Astrocyte (in vitro differentiated cells and primary cell): ENCODE measurements around the gene FAM107B. TPM values are rescaled to one million over a fixed set of nuclear protein-coding genes. Genes with fewer than 3 reads are reported as not detected.

Experiments
- DNase-seq: peaks from one replicate; pipeline ENCODE4 v3.0.0-alpha.2; 2010; ENCODE audit warnings: low read depth
- FAIRE-seq: peaks from 2 replicates; lab custom pipeline; 2011; peaks lifted over from hg19 to GRCh38; lab: Jason Lieb, UNC
- H2AFZ ChIP-seq: 2 replicates; pipeline ENCODE4 v1.6.0; 2012; ENCODE audit warnings: low read depth, low read length, inconsistent platforms
- H3K27ac ChIP-seq: 2 replicates; pipeline ENCODE4 v1.5.1; 2011; ENCODE audit warnings: low read depth, low read length, inconsistent platforms
- H3K27me3 ChIP-seq: 2 replicates; pipeline ENCODE4 v1.6.0; 2011; ENCODE audit warnings: low read length, inconsistent platforms; ENCODE audit not compliant: insufficient read depth
- H3K36me3 ChIP-seq: 2 replicates; pipeline ENCODE4 v1.5.1; 2011; ENCODE audit warnings: low read length, inconsistent platforms; ENCODE audit not compliant: insufficient read depth
- H3K4me1 ChIP-seq: 2 replicates; pipeline ENCODE4 v1.5.1; 2011; ENCODE audit warnings: low read length, inconsistent platforms; ENCODE audit not compliant: insufficient read depth
- H3K4me2 ChIP-seq: 2 replicates; pipeline ENCODE4 v1.6.0; 2012; ENCODE audit warnings: low read length, inconsistent platforms
- H3K4me3 ChIP-seq: 2 replicates; pipeline ENCODE4 v1.5.1; 2011; ENCODE audit warnings: low read depth, mild to moderate bottlenecking, low read length, inconsistent platforms; ENCODE audit not compliant: insufficient read depth
- H3K79me2 ChIP-seq: 2 replicates; pipeline ENCODE4 v1.6.0; 2012; ENCODE audit warnings: mild to moderate bottlenecking, low read length, inconsistent platforms; ENCODE audit not compliant: insufficient read depth
- H3K9ac ChIP-seq: 2 replicates; pipeline ENCODE4 v1.6.0; 2012; ENCODE audit warnings: mild to moderate bottlenecking, low read length, inconsistent platforms
- H3K9me3 ChIP-seq: 2 replicates; pipeline ENCODE4 v1.5.1; 2012; ENCODE audit warnings: low read depth, mild to moderate bottlenecking, low read length, inconsistent platforms; ENCODE audit not compliant: insufficient read depth
- H4K20me1 ChIP-seq: 2 replicates; pipeline ENCODE4 v1.6.0; 2012; ENCODE audit warnings: low read length, inconsistent platforms; ENCODE audit not compliant: insufficient read depth
- H3K27ac Mint-ChIP-seq: one replicate; pipeline ENCODE4 v1.8.0; 2021; ENCODE audit warnings: mild to moderate bottlenecking, mixed read lengths; ENCODE audit not compliant: unreplicated experiment
- H3K27me3 Mint-ChIP-seq: one replicate; pipeline ENCODE4 v1.8.0; 2021; ENCODE audit warnings: low read depth, mixed read lengths; ENCODE audit not compliant: unreplicated experiment
- H3K36me3 Mint-ChIP-seq: one replicate; pipeline ENCODE4 v1.8.0; 2021; ENCODE audit warnings: low read depth, mixed read lengths; ENCODE audit not compliant: unreplicated experiment
- H3K4me1 Mint-ChIP-seq: one replicate; pipeline ENCODE4 v1.8.0; 2021; ENCODE audit warnings: low read depth, mixed read lengths; ENCODE audit not compliant: unreplicated experiment
- H3K4me3 Mint-ChIP-seq: one replicate; pipeline ENCODE4 v1.8.0; 2021; ENCODE audit warnings: mild to moderate bottlenecking, moderate library complexity, mixed read lengths; ENCODE audit not compliant: unreplicated experiment
- H3K9me3 Mint-ChIP-seq: one replicate; pipeline ENCODE4 v1.8.0; 2021; ENCODE audit warnings: mild to moderate bottlenecking, mixed read lengths; ENCODE audit not compliant: unreplicated experiment
- CTCF ChIP-seq: IDR thresholded peaks from 2 replicates; pipeline ENCODE4 v1.5.1; 2011; ENCODE audit warnings: low read depth, mild to moderate bottlenecking, inconsistent platforms, low read length, moderate library complexity; ENCODE audit not compliant: insufficient read depth
- EZH2 ChIP-seq: IDR thresholded peaks from 2 replicates; pipeline ENCODE4 v1.6.1; 2012; ENCODE audit warnings: mild to moderate bottlenecking, low read length, inconsistent platforms; ENCODE audit not compliant: insufficient read depth
- total RNA-seq: library from RNA; stranded (reverse); gene quantifications from 2 replicates; pipeline ENCODE4 v1.2.1, GENCODE V29; 2021

FAM107B gene
- total RNA-seq, 1 donor from 2014 or later: 36.0 TPM

GRCh38 chr10:14724931-14725330, 49.8 kb downstream of the FAM107B start:
- Mint-ChIP-seq H3K27me3 (peaks cover 9% of the 10 kb centered on the region), H3K9me3 (peaks cover 11% of the 10 kb centered on the region), H3K36me3 (no peaks in the 10 kb centered on the region), H3K27ac (no peak overlapping the region), H3K4me1 (no peaks in the 10 kb centered on the region), H3K4me3 (no peak overlapping the region)
- H4K20me1 ChIP-seq: no peaks in the 10 kb centered on the region
- H3K4me3 ChIP-seq: no peak overlapping the region
- H3K9me3 ChIP-seq: peaks cover 2% of the 10 kb centered on the region
- no peak overlapping the region for H3K27ac ChIP-seq
- no peaks in the 10 kb centered on the region for H3K36me3 ChIP-seq
- TF ChIP-seq EZH2 (no peak), CTCF (no peak)
- FAIRE-seq: no peak
- peaks cover 9% of the 10 kb centered on the region for H3K27me3 ChIP-seq
- no peak overlapping the region for H3K4me2 ChIP-seq
- no peaks in the 10 kb centered on the region for H3K79me2 ChIP-seq
- H3K9ac ChIP-seq: no peak overlapping the region
- no peaks in the 10 kb centered on the region for H3K4me1 ChIP-seq
- no peak for DNase-seq
- no peak overlapping the region for H2AFZ ChIP-seq

GRCh38 chr10:14723052-14723689, 51.5 kb downstream of the FAM107B start:
- no peaks in the 10 kb centered on the region for H3K79me2 ChIP-seq
- peaks cover 8% of the 10 kb centered on the region for H3K27me3 Mint-ChIP-seq
- H3K4me2 ChIP-seq: no peak overlapping the region
- no peaks in the 10 kb centered on the region for H4K20me1 ChIP-seq
- H3K36me3 Mint-ChIP-seq: no peaks in the 10 kb centered on the region
- no peak overlapping the region for H2AFZ ChIP-seq
- no peak overlapping the region for H3K4me3 ChIP-seq
- no peak for DNase-seq
- H3K9me3 Mint-ChIP-seq: peaks cover 12% of the 10 kb centered on the region
- FAIRE-seq: no peak
- no peak overlapping the region for H3K27ac ChIP-seq
- H3K4me1 ChIP-seq: no peaks in the 10 kb centered on the region
- no peak overlapping the region for H3K4me3 Mint-ChIP-seq
- H3K9me3 ChIP-seq: peaks cover 2% of the 10 kb centered on the region
- TF ChIP-seq CTCF: no peak
- TF ChIP-seq EZH2: no peak
- H3K27ac Mint-ChIP-seq: no peak overlapping the region
- H3K36me3 ChIP-seq: no peaks in the 10 kb centered on the region
- H3K27me3 ChIP-seq: peaks cover 9% of the 10 kb centered on the region
- no peaks in the 10 kb centered on the region for H3K4me1 Mint-ChIP-seq
- H3K9ac ChIP-seq: no peak overlapping the region

GRCh38 chr10:14717552-14717951, 57.1 kb downstream of the FAM107B start:
- Mint-ChIP-seq H3K27me3 (peaks cover 6% of the 10 kb centered on the region), H3K4me3 (no peak overlapping the region), H3K9me3 (peaks cover 3% of the 10 kb centered on the region), H3K36me3 (no peaks in the 10 kb centered on the region), H3K27ac (no peak overlapping the region), H3K4me1 (no peaks in the 10 kb centered on the region)
- Histone ChIP-seq H3K4me3 (no peak overlapping the region), H4K20me1 (no peaks in the 10 kb centered on the region), H3K4me2 (no peak overlapping the region), H3K27ac (no peak overlapping the region), H3K27me3 (no peaks in the 10 kb centered on the region), H2AFZ (no peak overlapping the region), H3K9me3 (no peaks in the 10 kb centered on the region), H3K36me3 (no peaks in the 10 kb centered on the region), H3K79me2 (no peaks in the 10 kb centered on the region), H3K9ac (no peak overlapping the region), H3K4me1 (peaks cover 5% of the 10 kb centered on the region)
- DNase-seq (no peak), FAIRE-seq (no peak)
- TF ChIP-seq EZH2: no peak
- TF ChIP-seq CTCF: no peak
